ENCODE data around the gene TRMT5. TPM values are rescaled to one million over a fixed set of nuclear protein-coding genes. Genes with fewer than 3 reads are reported as not detected.

The TRMT5 gene
- total RNA-seq, 1 donor from 2014 or later = 23.6 TPM

GRCh38 chr14:60935319-60935718, 45.6 kb downstream of the TRMT5 start:
- TF ChIP-seq CTCF (conservative IDR thresholded peaks at IDR 0.05) = no peak
- peaks cover 12% of the 10 kb centered on the region for H3K4me1 Mint-ChIP-seq
- no peak overlapping the region for H3K27ac Mint-ChIP-seq (ENCODE audit: unreplicated experiment)
- DNase-seq (ENCODE audit: low read depth, low spot score) = no peak
- no peaks in the 10 kb centered on the region for H3K27me3 Mint-ChIP-seq (ENCODE audit: low read depth)
- H3K4me3 Mint-ChIP-seq = no peak overlapping the region
- peaks cover 8% of the 10 kb centered on the region for H3K36me3 Mint-ChIP-seq (ENCODE audit: low read depth)
- no peaks in the 10 kb centered on the region for H3K9me3 Mint-ChIP-seq

GRCh38 chr14:60933920-60934655, 46.8 kb downstream of the TRMT5 start:
- Mint-ChIP-seq H3K4me1 (peaks cover 15% of the 10 kb centered on the region), H3K4me3 (no peak overlapping the region), H3K36me3 (ENCODE audit: low read depth) (peaks cover 8% of the 10 kb centered on the region), H3K9me3 (no peaks in the 10 kb centered on the region), H3K27ac (ENCODE audit: unreplicated experiment) (no peak overlapping the region), H3K27me3 (ENCODE audit: low read depth) (no peaks in the 10 kb centered on the region)
- no peak for DNase-seq (ENCODE audit: low read depth, low spot score)
- no peak for TF ChIP-seq CTCF (conservative IDR thresholded peaks at IDR 0.05)

GRCh38 chr14:60931218-60931617, 49.7 kb downstream of the TRMT5 start:
- Mint-ChIP-seq H3K27me3 (ENCODE audit: low read depth) (no peaks in the 10 kb centered on the region), H3K4me3 (peak overlapping the region; percentile 2), H3K4me1 (peaks cover 15% of the 10 kb centered on the region), H3K27ac (ENCODE audit: unreplicated experiment) (peak overlapping the region; percentile 90), H3K36me3 (ENCODE audit: low read depth) (peaks cover 5% of the 10 kb centered on the region), H3K9me3 (no peaks in the 10 kb centered on the region)
- DNase-seq (ENCODE audit: low read depth, low spot score) = no peak
- no peak for TF ChIP-seq CTCF (conservative IDR thresholded peaks at IDR 0.05)

GRCh38 chr14:60926002-60926401, 54.9 kb downstream of the TRMT5 start:
- DNase-seq (ENCODE audit: low read depth, low spot score) = no peak
- TF ChIP-seq CTCF (conservative IDR thresholded peaks at IDR 0.05) = no peak
- H3K27ac Mint-ChIP-seq (ENCODE audit: unreplicated experiment) = no peak overlapping the region
- peaks cover 9% of the 10 kb centered on the region for H3K4me1 Mint-ChIP-seq
- no peaks in the 10 kb centered on the region for H3K9me3 Mint-ChIP-seq
- no peak overlapping the region for H3K4me3 Mint-ChIP-seq
- H3K36me3 Mint-ChIP-seq (ENCODE audit: low read depth) = peaks cover 2% of the 10 kb centered on the region
- no peaks in the 10 kb centered on the region for H3K27me3 Mint-ChIP-seq (ENCODE audit: low read depth)

GRCh38 chr14:60925286-60925685, 55.6 kb downstream of the TRMT5 start:
- Mint-ChIP-seq H3K36me3 (ENCODE audit: low read depth) (peaks cover 2% of the 10 kb centered on the region), H3K4me3 (no peak overlapping the region), H3K27me3 (ENCODE audit: low read depth) (no peaks in the 10 kb centered on the region), H3K9me3 (no peaks in the 10 kb centered on the region), H3K4me1 (peaks cover 2% of the 10 kb centered on the region), H3K27ac (ENCODE audit: unreplicated experiment) (no peak overlapping the region)
- TF ChIP-seq CTCF (conservative IDR thresholded peaks at IDR 0.05) = no peak
- no peak for DNase-seq (ENCODE audit: low read depth, low spot score)

Data from neural crest cell (in vitro differentiated cells).